AG20443 (cell line): ENCODE results near the gene CCDC77.

Experiments
- DNase-seq: peaks from one replicate; pipeline ENCODE4 v3.0.0; 2012; ENCODE audit warnings: low spot score, mixed read lengths

CCDC77 gene

DNA sequence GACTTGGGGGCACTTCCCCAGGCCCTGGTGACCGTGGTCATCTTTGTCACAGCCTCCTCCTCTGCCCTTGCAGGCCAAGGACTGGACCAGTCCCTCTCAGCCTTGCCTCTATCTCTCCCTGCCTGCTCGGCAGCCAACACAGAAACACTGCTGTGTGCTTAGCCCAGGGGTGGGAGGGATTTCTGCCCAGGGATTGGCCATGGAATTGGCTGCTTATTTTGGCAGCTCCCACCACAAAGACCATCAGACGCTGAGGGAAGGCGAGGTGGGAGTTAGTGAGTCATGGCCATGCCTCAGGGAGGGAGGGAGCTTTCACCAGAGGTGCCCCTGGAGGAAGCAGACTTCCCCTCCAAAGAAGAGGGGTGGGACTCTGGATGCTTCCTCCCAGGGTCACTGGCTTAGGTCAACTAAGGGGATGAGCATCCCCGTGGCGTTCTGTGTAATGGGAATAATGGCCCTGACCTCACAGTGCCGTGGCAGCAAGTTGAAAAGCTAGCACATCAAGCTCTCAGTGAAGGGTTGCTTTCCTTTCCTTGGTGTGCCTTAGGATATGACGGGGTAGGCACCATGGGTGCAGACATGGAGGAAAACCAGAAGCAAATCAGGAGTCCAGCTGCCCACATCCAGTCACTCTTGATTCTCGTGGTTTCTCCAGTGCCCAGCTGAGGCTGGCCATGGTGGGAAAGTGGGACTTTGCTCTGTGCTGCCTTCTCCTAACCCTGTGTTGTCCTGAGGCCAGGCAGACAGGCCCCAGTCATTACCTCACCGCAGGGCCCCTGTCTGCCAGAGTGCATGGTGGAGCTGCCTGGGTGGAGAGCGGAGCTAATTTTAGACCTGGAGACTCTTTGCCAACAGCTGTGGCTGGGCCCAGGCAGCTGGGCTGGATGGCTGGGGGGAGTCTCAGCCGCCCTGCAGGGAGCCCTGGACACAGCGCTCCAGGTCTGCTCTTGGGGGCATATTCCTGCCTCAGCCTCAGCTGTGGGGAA is 79.7 kb downstream of the CCDC77 start:
- DNase-seq, result peak; percentile 89

DNA sequence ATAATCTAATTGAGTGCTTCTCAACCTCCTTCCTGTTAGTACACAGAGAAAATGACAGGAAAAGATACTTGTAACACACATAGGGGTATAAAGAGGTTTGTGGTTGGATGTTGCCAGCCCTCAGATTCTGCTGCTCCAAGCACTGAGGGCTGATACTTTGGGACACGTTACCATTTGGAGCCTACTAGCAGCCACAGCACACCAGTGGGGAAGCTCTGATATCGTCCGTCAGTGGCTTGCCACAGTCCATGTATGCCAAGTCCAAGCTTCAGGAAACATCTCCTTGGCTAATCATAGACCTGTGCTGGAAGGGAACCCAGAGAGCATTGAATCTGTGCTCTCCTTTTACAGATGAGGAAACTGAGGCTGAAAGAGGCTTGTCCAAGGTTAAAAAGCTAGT is 80.6 kb downstream of the CCDC77 start:
- no peak for DNase-seq

DNA sequence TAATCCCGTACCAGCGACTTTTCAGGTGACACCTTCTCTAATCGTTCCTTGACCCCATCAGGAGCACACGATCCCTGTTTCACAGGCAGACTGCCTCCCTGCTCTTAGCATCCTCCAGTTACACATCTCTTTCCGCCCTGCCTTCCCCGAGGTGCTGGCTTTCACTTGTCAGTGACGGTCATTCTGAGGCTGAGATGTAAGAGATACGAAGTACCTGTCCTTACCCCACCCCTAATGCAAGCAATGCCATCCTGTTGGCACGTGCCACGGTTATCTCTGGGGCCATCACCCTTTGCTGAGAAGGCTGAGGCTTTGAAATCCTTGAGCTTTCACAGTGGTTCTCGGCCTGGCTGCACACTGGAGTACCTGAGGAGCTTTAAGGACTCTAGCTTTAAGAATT is 82.7 kb downstream of the CCDC77 start:
- DNase-seq, result no peak

DNA sequence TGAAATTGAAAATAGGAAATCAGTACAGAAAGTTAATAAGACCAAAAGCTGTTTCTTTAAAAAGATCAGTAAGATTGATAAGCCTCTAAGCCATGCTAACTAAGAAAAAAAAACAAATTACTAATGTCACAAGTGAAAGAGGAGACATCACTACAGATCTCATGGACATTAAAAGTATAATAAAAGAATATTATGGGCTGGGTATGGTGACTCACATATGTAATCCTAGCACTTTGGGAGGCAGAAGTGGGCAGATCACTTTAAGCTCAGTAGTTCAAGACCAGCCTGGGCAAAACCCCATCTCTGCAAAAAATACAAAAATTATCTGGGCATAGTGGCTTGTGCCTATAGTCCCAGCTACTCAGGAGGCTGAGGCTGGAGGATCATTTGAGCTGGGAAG is 88.8 kb downstream of the CCDC77 start:
- DNase-seq, result no peak
